Cardiac fibroblast (primary cell): ENCODE data around the gene SGO2.
"Not testable (repeated sequence)": the region's sequence is repeated elsewhere in the genome, so short reads cannot be mapped to it uniquely, and the experiment has no call there.

Source experiments
- DNase-seq, 2 donors: peaks; one replicate each; pipeline versions ENCODE4 v3.0.0 to v3.0.0-alpha.2; 2010; ENCODE audit warnings: low read depth in 2 of 2
- H3K4me3 ChIP-seq, 2 donors: replicated peaks in 1 of 2; 1 replicate in 1 of 2; 2 replicates in 1 of 2; pipeline ENCODE4 v1.5.1; 2011; ENCODE audit warnings: low read depth in 2 of 2, low read length in 2 of 2, mild to moderate bottlenecking in 2 of 2, moderate library complexity in 1 of 2
- TF ChIP-seq, protein P1 (sequence below): IDR thresholded peaks from one replicate; pipeline ENCODE4 v1.5.1; 2011; ENCODE audit warnings: low read depth, mild to moderate bottlenecking, low read length, inconsistent platforms

SGO2 gene

DNA sequence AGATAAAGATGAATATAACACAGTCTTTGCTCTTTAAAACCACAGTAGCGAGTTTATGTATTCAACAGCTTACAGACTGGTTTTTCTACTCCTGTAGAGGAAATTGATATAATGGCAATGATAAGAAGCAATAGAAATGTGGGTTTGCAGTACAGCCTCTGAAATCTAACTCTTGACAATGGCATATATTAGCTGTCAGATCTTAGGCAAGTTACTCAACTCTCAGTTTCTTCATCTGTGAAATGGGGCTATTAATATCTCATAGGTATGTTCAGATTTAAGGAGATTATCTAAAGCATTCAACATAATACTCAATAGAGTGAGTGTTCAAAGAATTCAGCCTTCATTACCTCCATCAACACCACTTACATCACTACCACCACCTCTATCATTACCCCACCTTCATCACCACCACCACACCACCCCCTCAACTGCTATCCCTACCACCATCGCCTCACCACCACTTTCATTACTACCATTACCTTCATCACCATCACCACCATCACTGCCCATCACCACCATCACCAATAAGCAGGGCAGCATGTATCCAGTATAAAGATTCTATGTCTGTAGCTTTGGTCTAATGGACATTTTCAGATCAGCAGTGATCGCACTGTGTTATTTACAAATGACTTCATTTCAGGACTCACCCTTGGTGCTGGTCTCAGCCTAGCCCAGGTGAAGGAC lies 82.5 kb downstream of the SGO2 start:
- TF ChIP-seq, protein P1, sequence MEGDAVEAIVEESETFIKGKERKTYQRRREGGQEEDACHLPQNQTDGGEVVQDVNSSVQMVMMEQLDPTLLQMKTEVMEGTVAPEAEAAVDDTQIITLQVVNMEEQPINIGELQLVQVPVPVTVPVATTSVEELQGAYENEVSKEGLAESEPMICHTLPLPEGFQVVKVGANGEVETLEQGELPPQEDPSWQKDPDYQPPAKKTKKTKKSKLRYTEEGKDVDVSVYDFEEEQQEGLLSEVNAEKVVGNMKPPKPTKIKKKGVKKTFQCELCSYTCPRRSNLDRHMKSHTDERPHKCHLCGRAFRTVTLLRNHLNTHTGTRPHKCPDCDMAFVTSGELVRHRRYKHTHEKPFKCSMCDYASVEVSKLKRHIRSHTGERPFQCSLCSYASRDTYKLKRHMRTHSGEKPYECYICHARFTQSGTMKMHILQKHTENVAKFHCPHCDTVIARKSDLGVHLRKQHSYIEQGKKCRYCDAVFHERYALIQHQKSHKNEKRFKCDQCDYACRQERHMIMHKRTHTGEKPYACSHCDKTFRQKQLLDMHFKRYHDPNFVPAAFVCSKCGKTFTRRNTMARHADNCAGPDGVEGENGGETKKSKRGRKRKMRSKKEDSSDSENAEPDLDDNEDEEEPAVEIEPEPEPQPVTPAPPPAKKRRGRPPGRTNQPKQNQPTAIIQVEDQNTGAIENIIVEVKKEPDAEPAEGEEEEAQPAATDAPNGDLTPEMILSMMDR, result no peak
- peak overlapping the region in 1 of 2 donors; percentile 1 for H3K4me3 ChIP-seq
- no peak for DNase-seq

DNA sequence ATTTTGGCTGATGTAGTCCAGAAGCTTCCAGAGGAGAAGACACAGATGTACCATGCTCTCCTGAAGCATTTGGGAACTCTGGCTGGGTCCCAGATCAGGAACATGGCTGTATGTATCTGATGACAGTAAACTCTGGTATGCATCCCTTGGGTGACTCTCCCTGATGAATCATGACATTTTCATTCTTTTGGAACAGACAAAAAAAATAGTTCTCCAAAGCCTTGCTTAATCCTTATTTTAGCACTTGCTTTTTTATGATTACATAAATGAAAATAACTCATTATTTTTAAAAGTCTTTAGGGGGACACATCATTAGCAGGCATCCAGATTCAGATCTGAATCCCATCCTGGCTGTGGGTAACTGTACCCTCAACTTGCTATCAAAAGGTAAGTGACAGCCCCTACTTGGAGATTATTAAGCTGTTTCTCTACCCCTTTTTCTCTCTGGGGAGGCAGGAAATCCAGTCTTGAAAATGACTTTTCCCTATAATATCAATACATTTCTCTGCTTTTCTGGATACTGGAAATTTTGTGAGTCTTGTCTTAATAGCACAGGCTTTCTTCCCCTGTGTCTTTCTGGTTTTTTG lies 83.1 kb downstream of the SGO2 start:
- peak; percentile 75 to 96 for DNase-seq
- TF ChIP-seq, protein P1, result no peak
- H3K4me3 ChIP-seq, result peak overlapping the region in 1 of 2 donors; percentile 48

DNA sequence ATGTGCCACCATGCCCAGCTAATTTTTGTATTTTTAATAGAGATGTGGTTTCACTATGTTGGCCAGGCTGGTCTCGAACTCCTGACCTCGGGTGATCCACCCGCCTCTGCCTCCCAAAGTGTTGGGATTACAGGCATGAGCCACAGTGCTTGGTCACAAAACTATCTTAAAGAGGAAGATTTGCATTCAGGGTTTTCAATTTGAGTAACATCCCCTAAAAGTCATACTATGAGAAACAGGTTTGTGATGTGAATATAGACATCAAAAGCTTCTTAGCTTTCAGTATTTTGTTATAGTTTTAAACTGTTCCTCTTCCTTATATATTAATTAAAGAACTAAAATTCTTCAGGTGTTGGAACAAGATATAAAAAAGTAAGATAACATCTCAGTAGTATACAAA lies 84.2 kb downstream of the SGO2 start:
- peak overlapping the region in 1 of 2 donors; percentile 48 for H3K4me3 ChIP-seq
- DNase-seq, result not testable (repeated sequence)

DNA sequence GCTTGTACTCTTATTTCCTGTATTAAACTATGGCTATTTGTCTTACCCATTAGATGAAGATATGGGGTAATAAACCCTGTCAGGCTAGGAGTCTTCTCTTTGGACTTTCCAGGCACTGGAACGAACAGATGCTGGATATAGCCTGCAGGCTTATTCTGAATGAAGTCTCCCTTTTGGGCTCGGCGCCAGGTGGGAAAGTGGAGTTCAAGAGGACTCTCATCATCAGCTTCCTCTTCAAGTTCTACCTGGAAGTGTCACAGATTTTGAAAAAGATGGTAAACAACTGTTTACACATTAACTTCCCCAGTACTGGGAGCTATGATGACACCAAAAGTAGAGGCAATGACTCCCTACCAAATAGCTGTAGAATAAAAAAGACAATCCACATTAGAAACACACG lies 87.7 kb downstream of the SGO2 start:
- TF ChIP-seq, protein P1, result no peak
- H3K4me3 ChIP-seq, result no peak overlapping the region
- no peak for DNase-seq

DNA sequence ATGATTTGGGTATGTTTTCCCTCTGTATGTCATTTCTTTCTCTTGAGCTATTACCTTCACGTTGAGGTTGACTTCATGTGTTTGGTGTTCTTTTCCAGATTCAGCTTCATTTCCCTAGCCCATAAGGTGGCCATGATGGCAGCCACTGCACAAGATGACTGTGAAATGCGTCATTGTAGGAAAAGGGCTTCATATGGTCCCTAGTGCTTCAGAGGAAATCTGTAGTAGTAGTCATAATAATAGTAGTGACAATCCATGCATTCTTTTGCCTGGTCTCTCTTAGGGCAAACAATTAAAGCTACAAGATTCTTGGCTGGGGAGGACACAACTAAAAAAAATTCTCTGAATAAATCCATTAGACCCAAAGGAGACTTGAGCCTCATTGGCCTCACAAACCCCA lies 88.2 kb downstream of the SGO2 start:
- no peak overlapping the region for H3K4me3 ChIP-seq
- TF ChIP-seq, protein P1, result no peak
- peak in 1 of 2 donors; percentile 56 for DNase-seq

DNA sequence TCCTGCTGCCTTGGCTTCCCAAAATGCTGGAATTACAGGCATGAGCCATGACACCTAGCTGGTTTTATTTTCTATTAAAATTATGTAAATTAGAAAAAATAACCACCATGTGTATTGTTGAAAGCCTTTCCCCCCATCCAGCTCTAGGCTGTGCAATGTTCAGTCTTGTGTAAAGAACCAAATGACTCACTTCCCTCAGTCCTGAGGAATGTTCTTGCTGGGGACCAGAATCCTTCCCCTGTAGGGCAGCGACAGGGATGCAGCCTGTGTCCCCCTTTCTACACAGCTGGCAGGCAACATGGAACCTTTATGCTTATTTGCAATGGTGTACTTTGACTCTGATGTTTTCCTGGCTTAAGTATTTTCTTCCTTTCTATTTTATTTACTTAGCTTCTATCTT lies 89.2 kb downstream of the SGO2 start:
- peak; percentile 69 to 91 for DNase-seq
- TF ChIP-seq, protein P1, result peak; percentile 41

DNA sequence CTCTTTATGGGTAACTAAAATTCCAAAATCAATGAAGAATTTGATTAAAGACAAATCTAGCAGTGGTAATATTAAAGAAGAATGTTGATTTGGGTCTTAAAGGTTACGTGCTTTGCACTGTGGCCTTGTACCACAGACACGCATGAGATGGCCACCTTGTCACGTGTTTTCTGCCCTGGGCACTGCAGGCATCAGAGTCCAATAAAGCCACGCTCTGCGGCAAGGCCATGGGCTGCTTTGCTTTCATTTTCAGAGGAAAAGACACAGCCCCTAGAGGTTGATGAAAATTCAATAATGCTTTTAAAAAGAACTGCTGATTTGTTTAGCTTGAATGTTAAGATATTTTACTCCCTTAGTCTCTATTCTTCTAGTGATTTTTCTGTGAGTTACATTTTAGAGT lies 90.2 kb downstream of the SGO2 start:
- TF ChIP-seq, protein P1, result no peak
- no peak for DNase-seq
- no peak overlapping the region for H3K4me3 ChIP-seq

More for the DNA sequence above, 89.2 kb downstream of the SGO2 start:
- no peak overlapping the region for H3K4me3 ChIP-seq
